ENCODE results near the gene MYD88.

The MYD88 gene

GRCh38 chr3:38111696-38112377, 26.6 kb upstream of the MYD88 start:
- DNase-seq (ENCODE audit: low spot score) (no peak), FAIRE-seq (no peak)

- FAIRE-seq (no peak), DNase-seq (ENCODE audit: low spot score) (no peak)
Measured at GRCh38 chr3:38112378-38112761, 26.1 kb upstream of the MYD88 start.

- FAIRE-seq: no peak
- DNase-seq (ENCODE audit: low spot score): no peak
Measured at GRCh38 chr3:38114052-38114874, 24.2 kb upstream of the MYD88 start.

- FAIRE-seq (no peak), DNase-seq (ENCODE audit: low spot score) (no peak)
Measured at GRCh38 chr3:38114875-38115644, 23.4 kb upstream of the MYD88 start.

- FAIRE-seq (no peak), DNase-seq (ENCODE audit: low spot score) (no peak)
Measured at GRCh38 chr3:38115645-38116427, 22.6 kb upstream of the MYD88 start.

GRCh38 chr3:38116471-38117162, 21.8 kb upstream of the MYD88 start:
- FAIRE-seq: no peak
- DNase-seq (ENCODE audit: low spot score): no peak

GRCh38 chr3:38117163-38117716, 21.2 kb upstream of the MYD88 start:
- DNase-seq (ENCODE audit: low spot score) (no peak), FAIRE-seq (no peak)

- FAIRE-seq (no peak), DNase-seq (ENCODE audit: low spot score) (peak; percentile 62)
Measured at GRCh38 chr3:38117748-38118420, 20.6 kb upstream of the MYD88 start.

- no peak for FAIRE-seq
- DNase-seq (ENCODE audit: low spot score): no peak
Measured at GRCh38 chr3:38118421-38119247, 19.8 kb upstream of the MYD88 start.

GRCh38 chr3:38119248-38119544, 19.3 kb upstream of the MYD88 start:
- no peak for DNase-seq (ENCODE audit: low spot score)
- no peak for FAIRE-seq

GRCh38 chr3:38119821-38120692, 18.4 kb upstream of the MYD88 start:
- DNase-seq (ENCODE audit: low spot score) (no peak), FAIRE-seq (no peak)

GRCh38 chr3:38120693-38121450, 17.6 kb upstream of the MYD88 start:
- no peak for DNase-seq (ENCODE audit: low spot score)

GRCh38 chr3:38121451-38121831, 17.0 kb upstream of the MYD88 start:
- DNase-seq (ENCODE audit: low spot score) (no peak), FAIRE-seq (no peak)

More at GRCh38 chr3:38120693-38121450, 17.6 kb upstream of the MYD88 start:
- FAIRE-seq: no peak

- DNase-seq (ENCODE audit: low spot score) (no peak), FAIRE-seq (no peak)
Measured at GRCh38 chr3:38121832-38122461, 16.5 kb upstream of the MYD88 start.

- no peak for DNase-seq (ENCODE audit: low spot score)
- FAIRE-seq: no peak
Measured at GRCh38 chr3:38122712-38123290, 15.7 kb upstream of the MYD88 start.

- DNase-seq (ENCODE audit: low spot score) (no peak), FAIRE-seq (no peak)
Measured at GRCh38 chr3:38124324-38125122, 13.9 kb upstream of the MYD88 start.
